Heart right ventricle (tissue), 16 donors: ENCODE results near the gene DHRS1. TPM values are rescaled to one million over a fixed set of nuclear protein-coding genes. Genes with fewer than 3 reads are reported as not detected.

ENCODE experiments used
- ATAC-seq, 8 donors: fragments of 200-7000 bp; cut with Tn5 transposase; one replicate each; pipeline ENCODE4 v1.9.1; 2020; ENCODE audit warnings: mild to moderate bottlenecking in 8 of 8, moderate library complexity in 8 of 8, moderate number of reproducible peaks in 1 of 8
- DNase-seq, 2 donors: peaks; one replicate each; pipeline ENCODE4 v3.0.0-alpha.2; 2020
- H3K27ac ChIP-seq, 10 donors: fragments of 200-600 bp; sonication (generic) in 2 of 10; one replicate each; pipeline versions ENCODE4 v1.5.0 to v1.8.0; 2020 to 2022; ENCODE audit warnings: mild to moderate bottlenecking in 3 of 10
- H3K27me3 ChIP-seq, 7 donors: fragments of 200-600 bp; one replicate each; pipeline ENCODE4 v1.8.0; 2021 to 2022; ENCODE audit warnings: mild to moderate bottlenecking in 2 of 7
- H3K36me3 ChIP-seq, 9 donors: fragments of 200-600 bp; sonication (generic) in 1 of 9; one replicate each; pipeline versions ENCODE4 v1.5.0 to v1.8.0; 2020 to 2022; ENCODE audit warnings: mild to moderate bottlenecking in 2 of 9
- H3K4me1 ChIP-seq, 9 donors: fragments of 200-600 bp; sonication (generic) in 1 of 9; one replicate each; pipeline versions ENCODE4 v1.5.0 to v1.8.0; 2020 to 2022; ENCODE audit warnings: mild to moderate bottlenecking in 4 of 9
- H3K4me3 ChIP-seq, 10 donors: fragments of 200-600 bp; sonication (generic) in 2 of 10; one replicate each; pipeline versions ENCODE4 v1.5.0 to v1.8.0; 2020 to 2022; ENCODE audit warnings: mild to moderate bottlenecking in 7 of 10, moderate library complexity in 2 of 10
- H3K9me3 ChIP-seq, 11 donors: fragments of 200-600 bp in 10 of 11; sonication (generic) in 2 of 11; one replicate each; pipeline versions ENCODE4 v1.5.0 to v1.8.0; 2013 to 2022; ENCODE audit warnings: mild to moderate bottlenecking in 2 of 11, control low read depth in 1 of 11, moderate library complexity in 1 of 11
- CTCF ChIP-seq, 9 donors: fragments of 200-600 bp; sonication (generic) in 2 of 9; IDR thresholded peaks; one replicate each; pipeline versions ENCODE4 v1.5.0 to v1.8.0; 2021 to 2022; ENCODE audit warnings: antibody characterized with exemption in 9 of 9, mild to moderate bottlenecking in 5 of 9, moderate library complexity in 1 of 9
- WGBS, 2 donors: extraction: QIAGEN DNeasy Blood & Tissue Kit; methylation state at CpG; one replicate each; pipeline ENCODE4 v1.1.7; 2013; ENCODE audit warnings: inconsistent platforms in 1 of 2; 5-methylcytosine and 5-hydroxymethylcytosine counted together
- intact Hi-C, 10 donors: fragments of 100-400 bp; cut with DNase I; formaldehyde crosslinking; loops; one replicate each; pipeline versions ENCODE4 v1.11.1 to v1.14.2; 2022
- polyA plus RNA-seq, 2 donors: library from polyadenylated mRNA; stranded (reverse); fragments of 200-250 nt; gene quantifications; one replicate each; pipeline ENCODE4 v1.2.3, GENCODE V29; 2013
- total RNA-seq, 10 donors: library from RNA; stranded (reverse); fragmentation: NEBNext Ultra II Directional in 3 of 10; extraction: Animal tissue kit (Norgen Biotek cat#: 25700) in 3 of 10; gene quantifications; one replicate each; pipeline versions ENCODE4 v1.2.1 to v1.2.4, GENCODE V29; 2021 to 2023
- donor health status: Arrhythmogenic right ventricular cardiomyopathy.
- donor health status: ischemic (EF 13 %, LVEDD 7.1; RV severe dilation, severe dysfunction).
- donor health status: healthy with polysubstance abuse.
- donor health status: DM: no; HTN: yes; CAD: no.
- donor health status: DM: no; HTN: no; CAD: no.
- donor health status: ischemic (EF 25% LVEDD 6.9; RV normal size, moderate dysfunction).
- donor health status: ischemic (EF 25% LVEDD 5.7; RV mildly dilated, moderate dysfunction).
- donor health status: healthy.
- donor health status: DM: yes; HTN: yes; CAD: no.
- donor health status: Ischemic cardiomyopathy.
- donor health status: ischemic (EF 35%, LVEDD 5.7; RV mildly dilated, moderate dysfunction).
- donor health status: nonischemic (EF 11% LVEDD 7.7; RV severe dilation, severe dysfunction).
- donor health status: DM: yes; HTN: yes; CAD: no.
- donor health status: PGD.
- donor health status: ischemic (EF 29% LVEDD 5.4; RV normal size, mild dysfunction).
- donor health status: nonischemic (EF 23%, LVEDD 6.1; RV moderate dilation, normal function).

DHRS1 gene
- total and polyA plus RNA-seq, 12 donors: 6.9 to 11.6 (median 9.0) TPM

- Histone ChIP-seq H3K9me3 (no peaks in the 10 kb centered on the region), H3K4me3 (no peak overlapping the region), H3K4me1 (no peaks in the 10 kb centered on the region), H3K27ac (no peak overlapping the region), H3K27me3 (no peaks in the 10 kb centered on the region), H3K36me3 (peaks cover 0 to 18% (median 0%) of the 10 kb centered on the region in 9 donors)
- TF ChIP-seq CTCF (IDR thresholded peaks at IDR 0.05): no peak
- ATAC-seq (no peak), DNase-seq (no peak)
- intact Hi-C loops: no loop called here
- WGBS, 2 donors: 64 to 69% methylated on average over 4 of the region's 4 CpGs
Observed at GRCh38 chr14:24256960-24257359, 42.6 kb downstream of the DHRS1 start.

GRCh38 chr14:24255931-24256711 is 43.5 kb downstream of the DHRS1 start:
- TF ChIP-seq CTCF (IDR thresholded peaks at IDR 0.05): no peak
- ATAC-seq: no peak
- no peak overlapping the region for H3K4me3 ChIP-seq
- DNase-seq: no peak
- H3K27ac ChIP-seq: no peak overlapping the region
- H3K4me1 ChIP-seq: peaks cover 0 to 4% (median 0%) of the 10 kb centered on the region in 9 donors
- H3K9me3 ChIP-seq: no peaks in the 10 kb centered on the region
- 91 to 94% methylated on average over 12 of the region's 12 CpGs for WGBS, 2 donors
- no peaks in the 10 kb centered on the region for H3K27me3 ChIP-seq
- intact Hi-C loops: no loop called here
- peaks cover 0 to 18% (median 0%) of the 10 kb centered on the region in 9 donors for H3K36me3 ChIP-seq

GRCh38 chr14:24255438-24255837 is 44.1 kb downstream of the DHRS1 start:
- H3K9me3 ChIP-seq: no peaks in the 10 kb centered on the region
- DNase-seq (no peak), ATAC-seq (no peak)
- WGBS, 2 donors: 88 to 89% methylated on average over 8 of the region's 8 CpGs
- TF ChIP-seq CTCF (IDR thresholded peaks at IDR 0.05): no peak
- H3K4me1 ChIP-seq: peaks cover 0 to 9% (median 0%) of the 10 kb centered on the region in 9 donors
- peaks cover 0 to 18% (median 0%) of the 10 kb centered on the region in 9 donors for H3K36me3 ChIP-seq
- intact Hi-C loops: no loop called here
- no peak overlapping the region for H3K4me3 ChIP-seq
- no peaks in the 10 kb centered on the region for H3K27me3 ChIP-seq
- H3K27ac ChIP-seq: no peak overlapping the region

GRCh38 chr14:24254630-24255392 is 44.8 kb downstream of the DHRS1 start:
- TF ChIP-seq CTCF (IDR thresholded peaks at IDR 0.05): no peak
- Histone ChIP-seq H3K9me3 (no peaks in the 10 kb centered on the region), H3K4me3 (no peak overlapping the region), H3K4me1 (peaks cover 0 to 9% (median 0%) of the 10 kb centered on the region in 9 donors), H3K36me3 (peaks cover 0 to 18% (median 0%) of the 10 kb centered on the region in 9 donors), H3K27me3 (no peaks in the 10 kb centered on the region), H3K27ac (no peak overlapping the region)
- 92 to 94% methylated on average over 19 of the region's 19 CpGs for WGBS, 2 donors
- DNase-seq: no peak
- intact Hi-C loops: no loop called here
- no peak for ATAC-seq
